ENCODE results near the gene SLIT2.

The SLIT2 gene

DNA sequence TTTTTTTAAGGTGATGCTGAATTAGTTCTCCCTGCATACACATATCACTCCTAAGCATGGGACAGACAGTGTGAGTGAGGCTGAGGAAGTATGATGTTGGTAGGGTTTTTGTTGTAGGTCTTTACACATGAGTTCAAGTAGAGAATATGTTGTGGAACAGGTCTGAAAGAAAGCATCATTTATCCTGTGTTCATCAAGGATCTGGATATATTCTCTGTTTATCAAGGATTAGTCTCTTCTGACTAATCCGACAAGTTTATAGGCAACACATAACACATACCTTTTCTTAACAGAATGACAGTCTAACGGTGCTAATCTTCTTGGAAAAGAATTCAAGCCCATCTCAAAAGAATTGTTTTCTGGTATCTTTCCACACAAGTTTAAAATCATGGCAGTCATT lies 10.5 kb downstream of the SLIT2 start:
- no peak overlapping the region for H3K4me3 ChIP-seq (ENCODE audit: low read depth, low read length)

DNA sequence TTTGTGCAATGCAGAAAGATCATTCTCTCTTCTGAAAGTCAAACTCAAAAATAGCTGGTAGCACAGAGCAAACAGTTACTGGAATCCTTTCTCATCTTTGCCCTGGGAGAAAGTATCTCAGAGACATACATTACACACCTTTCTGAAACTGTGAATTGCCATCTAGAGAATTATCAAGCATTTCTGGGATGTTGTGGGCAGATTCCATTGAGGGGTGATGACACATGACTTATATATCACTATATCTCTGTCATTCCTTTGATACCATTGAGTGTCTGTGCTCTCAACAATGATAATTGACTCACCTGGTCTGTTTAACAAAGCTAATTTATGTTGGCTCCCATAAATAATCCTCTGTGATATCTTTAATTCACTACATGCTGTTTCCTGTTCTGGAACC lies 13.0 kb downstream of the SLIT2 start:
- no peak overlapping the region for H3K4me3 ChIP-seq (ENCODE audit: low read depth, low read length)

DNA sequence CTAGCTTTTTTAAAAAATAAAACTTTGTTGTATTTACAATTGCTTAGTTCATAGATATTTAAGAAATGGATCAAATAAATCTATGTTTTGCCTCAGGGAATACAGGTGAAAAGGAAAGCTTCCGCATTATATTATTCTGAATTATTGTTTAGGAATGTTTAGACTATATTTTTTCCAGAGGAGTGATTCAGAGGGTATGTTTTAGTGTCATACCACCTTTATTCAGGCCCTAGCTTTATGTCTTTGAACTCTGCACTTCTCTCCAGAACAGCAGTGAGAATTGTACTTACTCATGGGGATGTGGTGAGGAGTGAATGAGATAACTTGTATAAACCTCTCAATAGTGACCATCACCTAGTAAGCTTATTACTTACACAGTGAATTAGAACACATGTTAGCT lies 14.0 kb downstream of the SLIT2 start:
- no peak overlapping the region for H3K4me3 ChIP-seq (ENCODE audit: low read depth, low read length)

- no peak overlapping the region for H3K4me3 ChIP-seq (ENCODE audit: low read depth, low read length)
These were observed 14.7 kb downstream of the SLIT2 start for GRCh38 chr4:20266215-20267082.

DNA sequence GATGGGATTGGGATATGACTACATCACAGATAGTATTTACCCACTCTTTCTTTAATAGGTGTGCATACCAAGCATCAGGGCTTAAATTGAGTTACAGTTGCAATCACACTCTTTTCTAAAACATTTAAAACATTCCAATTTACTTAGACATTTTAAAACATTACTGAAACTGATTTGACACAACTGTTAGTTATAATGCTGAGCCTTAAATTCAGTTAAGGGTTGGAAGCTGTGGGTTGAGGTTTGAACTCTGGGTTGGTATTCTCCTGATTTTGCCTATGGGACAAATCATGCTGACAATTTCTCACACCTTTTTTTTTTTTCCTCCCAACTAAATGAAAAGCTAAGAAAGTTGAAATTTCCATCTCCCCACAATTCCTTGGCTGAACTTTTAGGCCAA lies 16.3 kb downstream of the SLIT2 start:
- no peak overlapping the region for H3K4me3 ChIP-seq (ENCODE audit: low read depth, low read length)

GRCh38 chr4:20269320-20269719 lies 17.6 kb downstream of the SLIT2 start:
- no peak overlapping the region for H3K4me3 ChIP-seq (ENCODE audit: low read depth, low read length)

GRCh38 chr4:20271950-20272349 lies 20.2 kb downstream of the SLIT2 start:
- H3K4me3 ChIP-seq (ENCODE audit: low read depth, low read length), result no peak overlapping the region

DNA sequence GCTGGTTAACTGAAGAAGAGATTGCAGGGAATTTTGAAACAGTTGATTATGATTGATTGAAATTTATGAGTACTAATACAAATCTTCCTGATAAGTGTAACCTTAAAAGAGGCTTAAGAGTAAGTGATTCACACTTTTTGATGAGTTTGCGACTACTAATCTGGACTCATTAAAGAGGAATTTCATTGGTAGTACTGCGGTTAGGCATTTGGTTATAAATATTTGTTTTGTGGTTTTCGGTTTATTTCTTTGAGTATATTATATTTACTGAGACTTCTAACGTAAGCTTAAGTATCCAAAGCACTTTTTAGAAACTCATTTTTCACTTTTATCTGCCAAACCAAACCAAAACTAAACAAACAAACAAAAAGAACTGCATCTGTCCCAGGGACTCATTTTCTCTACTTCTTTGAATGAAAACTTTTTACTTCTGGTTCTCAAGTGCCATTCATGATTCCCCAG lies 20.7 kb downstream of the SLIT2 start:
- H3K4me3 ChIP-seq (ENCODE audit: low read depth, low read length), result no peak overlapping the region

- H3K4me3 ChIP-seq (ENCODE audit: low read depth, low read length), result no peak overlapping the region
These were observed 22.1 kb downstream of the SLIT2 start for GRCh38 chr4:20273793-20274192.

GRCh38 chr4:20276848-20277247 lies 25.1 kb downstream of the SLIT2 start:
- no peak overlapping the region for H3K4me3 ChIP-seq (ENCODE audit: low read depth, low read length)

DNA sequence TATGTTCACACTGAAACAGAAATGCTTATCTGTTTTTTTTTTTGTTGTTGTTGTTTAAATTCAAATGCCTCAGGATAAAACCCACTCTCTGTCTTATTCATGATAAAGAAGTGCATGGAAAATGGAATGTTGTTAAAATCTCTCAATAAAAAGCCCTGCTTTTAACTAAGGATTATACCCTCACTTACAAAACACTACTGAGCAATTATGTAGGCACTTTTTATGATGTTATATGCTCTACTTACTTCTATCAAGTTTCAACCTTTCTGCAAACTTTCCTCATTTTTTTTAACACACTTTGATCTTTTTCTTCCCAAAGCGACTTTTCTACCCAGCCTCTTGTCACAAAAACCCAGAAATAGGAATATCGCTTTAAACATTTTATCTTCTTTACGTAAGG lies 26.5 kb downstream of the SLIT2 start:
- H3K4me3 ChIP-seq (ENCODE audit: low read depth, low read length), result no peak overlapping the region

DNA sequence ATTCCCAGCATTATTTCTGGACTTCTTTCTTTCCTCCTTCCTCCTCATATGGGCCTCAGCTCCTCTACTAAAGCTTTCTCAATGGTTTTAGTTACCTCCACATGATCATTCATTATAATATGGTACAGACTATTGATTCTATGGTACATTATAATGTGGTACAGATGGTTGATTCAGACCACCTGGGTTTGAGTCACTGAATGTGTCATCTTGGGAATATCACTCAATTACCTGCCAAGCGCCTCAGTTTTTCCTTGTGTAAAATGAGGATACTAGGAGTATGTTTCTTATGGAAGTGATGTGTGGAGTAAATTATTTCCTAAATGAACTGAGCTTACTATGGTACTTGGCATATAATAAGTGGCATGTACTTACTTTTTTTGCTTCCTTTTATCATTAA lies 27.7 kb downstream of the SLIT2 start:
- no peak overlapping the region for H3K4me3 ChIP-seq (ENCODE audit: low read depth, low read length)

- no peak overlapping the region for H3K4me3 ChIP-seq (ENCODE audit: low read depth, low read length)
These were observed 29.7 kb downstream of the SLIT2 start for GRCh38 chr4:20281453-20281852.

GRCh38 chr4:20283039-20283438 lies 31.3 kb downstream of the SLIT2 start:
- H3K4me3 ChIP-seq (ENCODE audit: low read depth, low read length), result no peak overlapping the region

DNA sequence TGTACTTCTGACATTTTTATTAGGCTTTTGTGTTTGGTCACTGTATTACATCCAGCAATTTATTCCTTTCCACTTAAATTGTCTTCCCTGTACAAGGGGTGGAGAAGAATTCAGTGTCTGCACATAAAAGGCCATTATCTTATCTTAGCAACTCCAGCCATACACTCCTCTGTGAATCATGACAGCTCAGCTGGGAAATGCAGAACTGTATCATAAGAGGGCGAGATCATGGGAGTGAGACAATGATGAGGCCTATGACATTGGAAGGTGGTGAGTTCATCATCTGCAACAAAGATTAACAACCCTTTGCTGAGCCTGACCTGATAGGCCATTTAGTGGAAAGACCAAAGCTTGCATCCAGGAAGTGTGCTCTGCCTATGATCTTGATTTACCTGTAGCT lies 33.3 kb downstream of the SLIT2 start:
- no peak overlapping the region for H3K4me3 ChIP-seq (ENCODE audit: low read depth, low read length)

- no peak overlapping the region for H3K4me3 ChIP-seq (ENCODE audit: low read depth, low read length)
These were observed 35.5 kb downstream of the SLIT2 start for GRCh38 chr4:20287246-20287645.

DNA sequence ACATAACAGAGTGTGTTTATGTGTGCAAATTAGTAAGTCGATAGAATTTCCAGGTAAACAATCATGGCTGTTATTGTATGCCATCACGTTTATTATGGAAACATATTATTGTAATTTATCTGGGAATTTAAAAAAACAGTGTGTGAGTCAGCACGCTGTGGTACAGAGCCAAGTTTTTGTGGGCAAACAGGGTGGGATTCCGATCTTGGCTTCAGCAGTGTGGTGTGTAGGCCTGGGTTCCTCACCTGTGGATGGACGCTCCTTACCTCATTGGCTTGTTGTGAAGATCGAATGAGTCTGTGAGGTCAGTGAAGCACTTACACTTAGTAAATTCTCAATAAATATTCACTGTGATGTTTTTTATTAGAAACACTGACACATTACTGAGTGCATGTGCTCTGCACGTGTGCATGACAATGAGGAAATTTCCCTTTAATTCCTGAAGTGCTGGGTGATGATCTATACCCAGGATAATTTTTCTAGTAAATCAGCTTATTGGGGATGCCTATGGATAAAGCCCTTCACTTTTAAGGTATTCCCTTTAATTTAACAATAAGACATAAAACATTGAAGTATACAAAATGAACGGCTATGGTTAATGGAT lies 36.4 kb downstream of the SLIT2 start:
- H3K4me3 ChIP-seq (ENCODE audit: low read depth, low read length), result no peak overlapping the region

DNA sequence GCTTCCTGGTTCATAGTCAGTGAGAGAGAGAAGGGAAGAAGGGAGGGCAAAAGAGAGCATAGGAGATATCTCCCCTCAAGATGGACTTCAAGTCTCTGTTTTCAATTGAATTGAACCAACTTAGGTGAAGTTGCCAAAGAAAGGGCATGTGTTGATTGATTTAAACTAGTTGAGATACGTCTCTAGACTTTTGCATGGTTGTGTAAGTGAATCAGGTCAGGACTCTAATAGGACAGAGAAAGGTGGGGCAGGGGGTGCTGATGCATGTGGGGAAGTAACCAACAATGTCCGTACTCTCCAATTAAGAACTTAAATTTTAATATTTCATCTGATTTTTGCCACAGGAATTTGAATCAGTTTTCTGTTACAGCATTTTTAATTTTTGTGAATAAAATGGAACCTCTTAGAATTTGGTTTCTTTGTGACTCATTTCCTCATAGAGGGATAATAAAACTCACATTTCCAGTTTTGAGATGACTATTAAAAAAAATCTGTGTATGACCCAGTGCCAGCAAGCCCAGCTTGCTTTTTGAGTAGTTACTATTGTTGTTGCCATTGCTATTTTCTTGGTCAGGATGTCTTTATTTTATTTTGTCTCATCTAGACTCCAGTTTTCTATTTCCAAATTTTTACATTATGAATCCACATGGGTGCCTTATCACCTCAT lies 37.3 kb downstream of the SLIT2 start:
- no peak overlapping the region for H3K4me3 ChIP-seq (ENCODE audit: low read depth, low read length)

- H3K4me3 ChIP-seq (ENCODE audit: low read depth, low read length), result no peak overlapping the region
These were observed 38.1 kb downstream of the SLIT2 start for GRCh38 chr4:20289782-20290181.

- no peak overlapping the region for H3K4me3 ChIP-seq (ENCODE audit: low read depth, low read length)
These were observed 41.0 kb downstream of the SLIT2 start for GRCh38 chr4:20292739-20293138.

- no peak overlapping the region for H3K4me3 ChIP-seq (ENCODE audit: low read depth, low read length)
These were observed 45.6 kb downstream of the SLIT2 start for GRCh38 chr4:20297261-20297660.

DNA sequence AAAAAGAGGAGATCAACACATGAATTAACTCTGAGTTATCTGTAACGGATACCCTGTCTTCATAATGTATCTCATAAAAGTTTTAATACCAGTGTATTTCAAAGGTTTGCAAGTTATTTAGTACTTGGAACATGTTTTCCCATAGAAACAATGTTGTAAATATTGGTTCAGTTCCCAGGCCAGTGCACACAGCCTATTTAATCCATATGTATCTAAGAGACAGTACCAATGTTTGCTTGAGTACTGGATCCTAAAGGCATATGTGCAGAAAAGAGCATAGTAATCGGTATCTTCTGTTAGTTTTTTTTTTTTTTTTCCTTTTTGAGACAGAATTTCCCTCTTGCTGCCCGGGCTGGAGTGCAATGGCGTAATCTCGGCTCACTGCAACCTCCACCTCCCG lies 46.1 kb downstream of the SLIT2 start:
- H3K4me3 ChIP-seq (ENCODE audit: low read depth, low read length), result no peak overlapping the region
